Activated CD8-positive, alpha-beta memory T cell treated with anti-CD3 and anti-CD28 coated beads for 36 hours (primary cell): ENCODE results near the gene STX19. TPM values are rescaled to one million over a fixed set of nuclear protein-coding genes. Genes with fewer than 3 reads are reported as not detected.
"Not testable (repeated sequence)": the region's sequence is repeated elsewhere in the genome, so short reads cannot be mapped to it uniquely, and the experiment has no call there.

Experiments used
- CTCF ChIA-PET: fragments of 350-600 bp; sonication (Branson Sonifier 250); formaldehyde crosslinking; loops from one replicate; lab custom pipeline; 2021; ENCODE audit warnings: antibody characterized with exemption; lab: Charles Lee
- POLR2A ChIA-PET: fragments of 350-600 bp; sonication (Branson Sonifier 250); formaldehyde crosslinking; loops from one replicate; lab custom pipeline; 2021; ENCODE audit warnings: antibody characterized with exemption; lab: Charles Lee
- total RNA-seq, 2 experiments: library from RNA; stranded (reverse); gene quantifications; one replicate each; pipeline ENCODE4 v1.2.3, GENCODE V29; 2021

STX19 gene
- total RNA-seq, 2 experiments from 2014 or later: not detected

DNA sequence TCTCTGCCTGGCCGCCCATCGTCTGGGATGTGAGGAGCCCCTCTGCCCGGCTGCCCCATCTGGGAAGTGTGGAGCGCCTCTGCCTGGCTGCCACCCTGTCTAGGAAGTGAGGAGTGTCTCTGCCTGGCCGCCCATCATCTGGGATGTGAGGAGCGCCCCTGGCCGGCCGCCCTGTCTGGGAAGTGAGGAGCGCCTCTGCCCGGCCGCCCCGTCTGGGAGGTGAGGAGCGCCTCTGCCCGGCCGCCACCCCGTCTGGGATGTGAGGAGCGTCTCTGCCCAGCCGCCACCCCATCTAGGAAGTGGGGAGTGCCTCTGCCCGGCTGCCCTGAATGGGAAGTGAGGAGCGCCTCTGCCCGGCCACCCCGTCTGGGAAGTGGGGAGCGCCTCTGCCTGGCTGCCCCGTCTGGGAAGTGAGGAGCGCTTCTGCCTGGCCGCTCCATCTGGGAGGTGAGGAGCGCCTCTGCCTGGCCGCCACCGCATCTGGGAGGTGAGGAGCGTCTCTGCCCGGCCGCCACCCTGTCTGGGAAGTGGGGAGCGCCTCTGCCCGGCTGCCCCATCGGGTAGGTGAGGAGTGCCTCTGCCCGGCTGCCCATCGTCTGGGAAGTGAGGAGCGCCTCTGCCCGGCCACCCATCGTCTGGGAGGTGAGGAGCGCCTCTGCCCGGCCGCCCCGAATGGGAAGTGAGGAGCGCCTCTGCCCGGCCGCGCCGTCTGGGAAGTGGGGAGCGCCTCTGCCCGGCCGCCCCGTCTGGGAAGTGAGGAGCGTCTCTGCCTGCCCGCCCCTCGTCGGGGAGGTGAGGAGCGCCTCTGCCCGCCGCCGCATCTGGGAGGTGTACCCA, 15.9 kb upstream of the STX19 start:
- POLR2A ChIA-PET: not testable (repeated sequence)

DNA sequence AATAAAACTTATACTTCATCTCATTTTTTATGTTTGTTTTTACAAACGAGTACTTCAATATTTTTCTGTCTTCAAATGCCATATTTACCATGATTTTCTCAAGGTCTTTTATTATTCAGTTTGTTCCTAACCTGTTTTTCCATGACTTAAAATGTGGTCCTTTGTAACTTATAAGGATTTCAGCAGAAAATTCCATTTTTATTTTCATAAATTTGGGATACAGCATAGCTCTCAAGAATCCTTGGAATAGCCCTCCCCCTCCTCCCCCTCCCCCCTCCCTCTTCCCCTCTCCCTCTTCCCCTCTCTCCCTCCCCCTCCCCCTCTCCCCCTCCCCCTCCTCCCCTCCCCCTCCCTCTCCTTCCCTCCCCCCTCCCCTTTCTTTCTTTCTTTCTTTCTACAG, 14.9 kb upstream of the STX19 start:
- POLR2A ChIA-PET: no interaction called here
- CTCF ChIA-PET: no interaction called here

More for the DNA sequence above, 15.9 kb upstream of the STX19 start:
- CTCF ChIA-PET: not testable (repeated sequence)

DNA sequence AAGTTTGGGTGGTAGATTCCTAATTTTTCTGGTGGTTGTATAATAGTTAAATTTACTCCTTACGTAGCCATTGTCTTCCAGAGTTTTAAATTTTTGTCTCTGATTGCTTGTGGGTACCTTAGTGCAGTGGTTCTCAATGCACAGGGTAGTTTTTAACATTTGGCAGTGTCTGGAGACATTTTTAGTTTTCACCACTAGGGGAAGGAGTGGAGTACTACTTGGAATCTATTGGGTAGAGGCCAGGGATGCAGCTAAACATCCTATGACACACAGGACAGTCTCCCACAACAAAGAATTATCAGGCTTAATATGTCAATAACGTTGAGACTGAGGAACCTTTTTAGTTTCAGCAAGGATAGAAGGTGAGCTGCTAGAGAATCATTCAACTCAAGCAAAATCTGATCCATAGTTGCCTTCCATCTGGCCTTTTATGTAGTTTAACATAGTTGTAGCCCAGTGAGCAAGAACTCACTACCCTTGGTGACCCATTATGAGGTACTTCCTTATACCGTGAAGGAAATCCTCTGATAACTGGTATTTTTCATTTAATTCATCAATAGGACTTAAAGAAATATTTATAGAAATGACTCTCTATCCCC, 8.6 kb upstream of the STX19 start:
- POLR2A ChIA-PET: no interaction called here
- CTCF ChIA-PET: interaction anchor here (1.0 kb wide), 1 partner anchor 34 kb away, joined by 3 read pairs; no protein-coding TSS in a partner anchor

DNA sequence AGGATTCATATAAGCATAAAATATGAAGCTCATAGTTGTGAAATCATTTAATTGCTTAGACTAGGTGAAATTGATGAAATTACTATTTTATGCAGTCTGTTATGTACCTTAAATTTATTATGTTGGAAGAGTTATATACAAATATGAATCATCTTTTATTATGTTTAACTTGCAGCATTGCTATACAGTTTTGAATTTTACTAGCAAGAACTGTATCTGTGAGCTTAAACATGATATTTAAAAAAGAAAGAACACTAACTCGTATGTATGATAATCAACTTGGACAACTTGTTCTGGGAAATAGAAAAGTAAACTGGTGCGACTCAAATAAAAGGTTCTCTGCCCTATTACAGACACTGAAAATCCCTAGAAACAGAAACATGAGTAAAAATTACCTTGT, 1.8 kb downstream of the STX19 start:
- ChIA-PET CTCF (no interaction called here), POLR2A (no interaction called here)

DNA sequence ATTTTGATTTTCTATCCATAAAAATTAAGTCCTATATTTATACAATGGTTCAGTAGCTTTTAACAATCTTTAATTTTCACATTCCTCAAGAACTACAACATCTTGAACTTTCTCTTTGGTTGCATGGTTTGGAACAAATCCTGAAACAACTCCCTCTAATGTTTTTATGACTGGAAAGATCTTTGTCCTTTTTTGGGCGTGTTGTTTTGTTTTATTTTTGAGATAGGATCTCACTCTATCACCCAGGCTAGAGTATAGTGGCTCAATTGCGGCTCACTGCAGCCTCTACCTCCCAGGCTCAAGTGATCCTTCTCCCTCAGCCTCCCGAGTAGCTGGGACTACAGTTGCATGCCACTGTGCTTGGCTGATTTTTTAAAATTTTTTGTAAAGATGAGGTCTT, 4.0 kb downstream of the STX19 start:
- CTCF ChIA-PET: no interaction called here
- POLR2A ChIA-PET: no interaction called here

DNA sequence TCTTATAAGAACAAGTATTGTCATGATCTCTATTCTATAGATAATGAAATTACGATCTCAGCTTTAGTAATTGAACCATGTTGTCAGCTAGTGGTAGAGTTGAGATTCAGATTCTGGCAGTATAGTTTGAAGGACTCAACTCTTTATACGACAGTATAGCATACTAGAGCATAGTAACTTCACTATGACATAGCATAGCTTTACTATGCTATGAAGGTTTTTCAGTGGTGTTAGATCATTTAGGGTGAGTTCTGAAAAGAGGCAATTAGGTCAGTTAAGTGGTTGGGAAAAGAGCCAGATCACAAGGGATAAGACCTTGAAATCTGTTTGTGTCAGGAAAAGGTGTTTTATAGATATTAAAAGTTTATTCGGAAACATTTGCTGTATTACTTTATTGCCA, 8.1 kb downstream of the STX19 start:
- POLR2A ChIA-PET: no interaction called here
- CTCF ChIA-PET: no interaction called here

DNA sequence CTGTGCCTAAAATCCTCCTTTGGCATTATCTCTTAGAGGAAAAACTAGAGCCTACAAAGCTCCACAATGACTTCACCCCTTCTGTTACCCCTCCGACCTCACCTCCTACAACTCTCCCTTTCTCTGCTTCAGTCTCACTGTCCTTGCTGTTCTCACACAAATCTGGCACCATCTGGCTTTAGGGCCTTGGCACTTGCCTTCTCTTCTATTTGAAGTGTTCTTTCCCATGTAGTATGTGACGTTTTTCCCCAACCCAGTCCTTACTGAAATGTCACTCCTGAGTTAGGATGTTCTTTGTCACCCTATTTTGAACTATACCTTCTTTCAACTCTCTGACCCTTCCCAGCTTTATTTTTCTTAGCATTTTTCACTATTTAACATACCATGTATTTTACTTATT, 8.7 kb downstream of the STX19 start:
- CTCF ChIA-PET: no interaction called here
- POLR2A ChIA-PET: no interaction called here

DNA sequence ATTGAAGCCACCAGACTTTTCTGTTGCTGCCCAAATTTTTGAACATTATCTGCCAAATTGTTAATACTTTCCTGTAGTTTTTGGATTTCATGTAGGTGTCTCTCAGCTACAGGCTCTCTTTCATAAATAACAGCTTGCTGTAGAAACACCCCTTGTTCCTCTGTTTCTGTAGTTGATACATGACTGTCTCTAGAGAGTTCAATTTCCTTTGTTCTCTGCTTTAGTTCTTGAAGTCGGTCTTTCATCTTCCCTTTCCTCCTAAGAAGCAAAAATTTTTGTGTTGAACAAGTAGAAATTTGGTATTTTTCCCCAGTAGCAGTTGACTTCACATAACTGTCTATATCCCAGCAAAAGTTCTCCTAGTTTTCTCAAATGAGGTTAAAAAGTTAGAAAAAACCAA, 13.4 kb downstream of the STX19 start:
- CTCF ChIA-PET: no interaction called here
- POLR2A ChIA-PET: no interaction called here

DNA sequence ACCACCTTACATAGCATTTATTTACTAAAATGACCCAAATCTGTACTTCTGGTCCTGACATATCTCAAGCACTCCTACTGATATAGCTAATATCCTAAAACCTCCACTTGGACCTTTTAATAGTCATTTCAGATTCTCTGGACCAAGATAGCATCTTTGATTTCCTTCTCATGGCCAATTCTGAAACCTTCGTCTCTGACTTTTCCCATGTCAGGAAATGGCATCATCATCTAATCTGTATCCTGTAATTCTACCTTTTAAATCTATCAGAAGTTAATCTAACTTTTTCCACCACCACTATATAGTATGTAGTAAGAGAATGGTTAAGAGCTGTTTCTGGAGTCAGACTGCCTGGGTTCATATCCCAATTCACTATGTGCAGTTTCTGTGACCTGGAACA, 16.2 kb downstream of the STX19 start:
- ChIA-PET POLR2A (interaction anchor here (1.8 kb wide), 1 partner anchor 51 kb away, joined by 6 read pairs; the partner anchor contains the start of genes DHFR2 and NSUN3), CTCF (interaction anchor here (1.9 kb wide), 1 partner anchor 51 kb away, joined by 4 read pairs; the partner anchor contains the start of gene NSUN3)

DNA sequence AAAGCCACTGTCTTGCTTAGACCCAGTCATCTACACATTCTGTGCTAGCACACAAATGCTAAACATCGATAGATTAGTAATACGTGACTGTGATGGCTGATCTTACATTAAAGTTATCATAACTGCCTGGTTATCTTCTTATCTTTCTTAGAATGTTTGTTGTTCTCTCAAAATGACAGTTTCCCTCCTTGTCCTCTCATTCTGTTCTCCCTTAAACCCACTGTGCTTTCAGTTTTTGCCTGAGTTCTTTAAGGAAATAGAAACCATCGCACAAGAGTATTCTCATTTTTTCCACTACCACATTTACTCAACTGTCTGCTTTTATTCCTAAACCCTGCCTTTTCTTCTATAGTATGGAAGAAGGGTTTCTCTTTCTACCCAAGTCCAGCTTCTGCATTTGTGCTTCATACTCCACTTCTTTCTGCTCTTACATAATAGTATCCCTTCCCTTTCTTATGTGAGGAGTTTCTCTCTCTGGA, 17.1 kb downstream of the STX19 start:
- ChIA-PET CTCF (interaction anchor here (1.9 kb wide), 1 partner anchor 52 kb away, joined by 4 read pairs; the partner anchor contains the start of gene NSUN3), POLR2A (interaction anchor here (1.8 kb wide), 1 partner anchor 52 kb away, joined by 6 read pairs; the partner anchor contains the start of genes DHFR2 and NSUN3)

DNA sequence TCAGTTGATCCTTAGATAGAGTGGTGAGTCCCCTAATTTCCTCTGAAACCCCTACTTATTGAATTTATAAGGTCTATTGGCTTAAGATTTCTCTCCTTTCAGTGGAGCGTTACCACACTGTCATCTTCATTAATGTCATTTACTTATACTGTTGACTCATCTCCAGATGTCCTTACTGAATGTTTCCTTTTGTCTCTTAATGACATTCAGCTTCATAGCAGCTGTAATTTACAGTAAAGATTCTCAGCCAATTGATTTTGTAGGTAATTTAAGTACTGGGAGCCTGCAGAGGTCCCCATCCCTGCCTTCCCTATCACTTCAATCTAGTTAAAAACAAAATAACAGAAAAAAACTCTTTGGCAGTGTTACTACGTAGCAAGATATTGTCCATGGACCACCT, 18.8 kb downstream of the STX19 start:
- ChIA-PET POLR2A (no interaction called here), CTCF (no interaction called here)

DNA sequence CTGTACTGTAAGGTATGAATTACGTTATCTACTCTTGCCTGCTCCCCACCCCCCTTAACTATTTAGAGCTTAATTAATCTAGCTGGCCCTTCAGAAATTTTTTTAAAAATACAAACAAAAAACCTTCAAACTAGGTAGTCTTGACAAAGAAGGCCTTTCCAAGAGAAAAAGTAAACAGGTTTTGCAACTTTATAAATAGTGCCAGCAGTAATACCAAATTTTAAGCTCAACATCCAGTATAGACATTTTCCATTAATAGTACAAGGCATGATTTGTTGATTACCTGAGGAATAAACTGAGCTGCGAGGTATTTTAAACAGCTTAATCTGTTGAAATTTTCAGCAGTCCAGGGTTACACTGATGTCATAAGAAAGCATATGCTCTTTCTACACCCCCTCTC, 20.1 kb downstream of the STX19 start:
- ChIA-PET POLR2A (interaction anchor here (1.2 kb wide), 1 partner anchor 55 kb away, joined by 3 read pairs; the partner anchor contains the start of genes DHFR2 and NSUN3), CTCF (no interaction called here)

DNA sequence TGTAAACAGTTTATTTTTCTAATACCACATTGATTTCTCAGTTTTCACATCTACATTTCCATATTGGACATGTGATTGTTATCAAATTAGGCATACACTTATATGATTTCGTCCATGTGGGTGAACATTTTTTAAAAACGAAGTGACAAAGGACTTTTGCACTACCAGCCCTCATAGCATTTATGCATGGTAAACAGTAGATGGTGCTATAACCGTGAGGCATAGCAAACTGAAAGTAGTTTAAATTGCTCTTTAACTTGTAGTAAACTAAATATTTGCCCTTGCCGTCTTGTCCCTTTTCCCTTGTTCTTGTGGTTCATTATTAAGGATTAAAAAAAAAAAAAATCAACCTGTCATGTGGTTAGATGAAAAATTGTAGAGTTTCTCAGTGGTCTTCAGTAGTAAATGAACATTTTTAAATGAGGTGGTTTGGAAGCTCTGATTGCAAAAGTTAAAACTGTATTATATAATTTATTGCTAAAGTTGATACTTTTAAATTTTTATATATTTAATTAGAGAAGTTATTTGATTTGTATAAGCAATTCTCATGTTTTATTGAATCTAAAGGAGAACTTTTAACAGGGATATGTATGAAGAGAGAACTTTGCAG, 24.0 kb downstream of the STX19 start:
- ChIA-PET CTCF (interaction anchor here (0.7 to 1.1 kb wide), 4 partner anchors 59 to 126 kb away, joined by 3 to 4 read pairs (median 4); partner anchors contain the start of genes DHFR2 and NSUN3), POLR2A (interaction anchor here (0.7 kb wide), 1 partner anchor 65 kb away, joined by 3 read pairs; no protein-coding TSS in a partner anchor)

DNA sequence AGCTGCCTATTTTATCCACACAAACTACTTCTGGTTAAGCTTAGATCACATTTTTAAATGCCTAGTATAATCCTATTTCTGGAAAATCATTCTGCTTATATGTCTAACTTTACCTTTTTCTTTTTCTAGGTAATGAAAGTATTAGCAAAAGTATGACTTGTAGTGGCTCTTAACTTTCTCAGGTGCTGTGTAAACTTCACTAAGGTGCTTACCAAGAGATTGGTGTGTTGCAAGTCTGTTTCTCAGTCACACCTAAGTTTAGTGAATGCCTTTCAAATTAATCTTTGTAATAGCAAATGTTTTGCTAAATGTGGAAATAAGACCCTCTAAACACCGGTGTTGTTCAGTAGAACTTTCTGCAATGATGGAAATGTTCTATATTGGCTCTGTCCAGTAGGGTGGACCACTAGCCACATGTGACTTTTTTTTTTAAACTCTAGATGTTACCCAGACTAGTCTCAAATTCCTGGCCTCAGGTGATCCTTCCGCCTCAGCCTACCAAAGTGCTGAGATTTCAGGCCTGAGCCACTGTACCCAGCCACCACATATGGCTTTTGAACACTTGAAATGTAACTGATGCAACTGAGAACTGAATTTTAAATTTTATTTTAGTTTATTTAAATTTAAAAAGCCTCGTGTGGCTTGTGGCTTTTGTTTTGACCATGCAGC, 26.4 kb downstream of the STX19 start:
- CTCF ChIA-PET: no interaction called here
- POLR2A ChIA-PET: no interaction called here

DNA sequence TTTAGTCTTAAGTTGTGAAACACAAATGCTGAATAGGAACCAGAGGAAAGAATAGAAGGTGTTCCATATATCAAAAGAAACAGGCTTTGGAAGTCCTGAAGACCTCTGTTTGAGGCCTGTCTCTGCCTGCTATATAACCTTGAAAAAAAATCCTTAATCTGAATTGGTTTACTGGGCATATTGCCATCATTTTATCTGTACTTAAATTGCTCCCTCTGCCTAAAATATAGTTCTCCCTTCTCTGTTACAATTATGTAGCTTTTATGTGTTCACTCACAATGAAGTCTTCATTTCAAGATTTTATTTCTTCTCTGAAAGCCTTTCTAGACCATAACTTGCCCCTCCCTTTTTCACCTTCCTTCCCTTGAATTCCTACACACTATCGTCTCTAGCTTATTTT, 27.2 kb downstream of the STX19 start:
- CTCF ChIA-PET: interaction anchor here (1.0 kb wide), 1 partner anchor 68 kb away, joined by 3 read pairs; no protein-coding TSS in a partner anchor
- POLR2A ChIA-PET: no interaction called here

DNA sequence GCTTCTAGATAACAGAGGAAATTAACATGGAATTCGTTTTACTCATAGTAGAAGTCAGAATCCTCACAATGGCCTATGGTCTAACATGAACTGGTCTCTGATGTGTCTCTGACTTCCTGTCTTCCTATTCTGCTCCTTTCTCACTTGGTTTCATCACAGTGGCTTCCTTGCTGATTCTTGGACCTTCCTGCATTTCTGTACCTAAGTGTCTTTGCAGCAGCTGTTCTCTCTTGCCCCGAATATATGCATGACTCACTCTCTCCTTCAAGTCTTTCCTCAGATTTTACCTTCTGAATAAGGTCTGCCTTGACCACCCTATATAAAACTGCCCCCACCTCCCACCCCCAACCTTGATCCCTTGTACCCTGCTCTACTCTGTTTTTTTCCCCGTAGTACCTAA, 34.3 kb downstream of the STX19 start:
- ChIA-PET CTCF (interaction anchor here (1.3 kb wide), 1 partner anchor 14 kb away, joined by 3 read pairs; the partner anchor contains the start of gene ARL13B), POLR2A (no interaction called here)

DNA sequence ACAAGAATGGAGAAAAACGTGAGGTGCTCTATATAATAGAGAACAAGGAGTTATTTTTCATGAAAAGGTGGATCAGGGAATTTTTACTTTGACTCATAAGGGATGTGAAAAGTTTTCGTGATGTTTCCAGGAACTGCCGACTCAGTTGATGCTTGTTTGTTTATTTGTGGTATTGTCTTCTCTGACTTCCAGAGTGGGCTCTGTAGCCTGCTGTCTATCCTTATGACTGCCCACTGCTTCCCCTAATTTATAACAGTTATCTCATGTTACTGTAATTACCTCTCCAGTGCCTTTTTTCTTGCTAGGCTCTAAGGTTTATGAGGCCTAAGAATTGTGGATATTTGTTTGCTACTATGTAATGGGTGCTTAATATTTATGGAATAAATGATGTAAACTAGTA, 36.2 kb downstream of the STX19 start:
- CTCF ChIA-PET: no interaction called here
- POLR2A ChIA-PET: no interaction called here

DNA sequence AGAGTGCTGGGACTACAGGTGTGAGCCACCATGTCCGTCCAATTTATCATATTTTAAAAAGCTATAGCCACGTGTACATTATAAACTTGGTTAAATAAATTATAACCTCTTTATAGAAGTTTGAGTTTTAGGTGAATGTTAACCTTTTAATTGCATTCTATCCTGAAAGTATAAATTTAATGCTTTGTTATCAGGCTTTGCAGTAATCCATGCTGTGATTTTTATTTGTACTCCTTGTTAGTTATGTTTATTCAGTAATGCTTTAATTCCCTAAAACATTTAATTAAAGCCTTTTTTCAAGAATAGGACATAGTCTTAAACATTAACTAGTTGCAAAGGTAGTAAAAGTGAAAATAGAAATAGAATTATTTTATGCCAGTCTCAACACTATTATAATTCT, 36.8 kb downstream of the STX19 start:
- ChIA-PET POLR2A (no interaction called here), CTCF (no interaction called here)

DNA sequence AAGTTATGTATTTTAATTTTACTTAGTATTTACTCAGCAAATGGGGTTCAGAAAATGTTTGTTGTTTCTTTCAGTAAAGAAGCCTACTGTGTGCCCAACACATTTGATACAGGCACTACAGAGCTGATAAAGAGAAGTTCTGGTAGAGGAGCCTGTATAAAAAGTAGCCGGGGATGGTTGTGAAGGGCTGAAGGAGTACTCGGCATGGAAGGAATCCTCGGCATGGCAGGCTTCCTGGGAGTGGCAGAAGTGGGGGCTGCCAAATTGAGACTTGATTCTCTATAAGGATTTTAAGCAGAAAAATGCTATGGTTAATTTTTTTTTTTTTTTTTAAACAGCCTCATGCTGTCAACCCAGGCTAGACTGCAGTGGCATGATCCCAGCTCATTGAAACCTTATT, 39.2 kb downstream of the STX19 start:
- ChIA-PET POLR2A (no interaction called here), CTCF (interaction anchor here (0.6 kb wide), 1 partner anchor 213 kb away, joined by 3 read pairs; no protein-coding TSS in a partner anchor)
